GM18907 (cell line): ENCODE results near the gene OPA3.
"Not testable (repeated sequence)": the region's sequence is repeated elsewhere in the genome, so short reads cannot be mapped to it uniquely, and the experiment has no call there.

Source experiments
- ATAC-seq: cut with Tn5 transposase; IDR thresholded peaks from one replicate; pipeline ENCODE4 v1.9.1; 2021; ENCODE audit warnings: mild to moderate bottlenecking, moderate library complexity; ENCODE audit not compliant: unreplicated experiment

Gene OPA3

DNA sequence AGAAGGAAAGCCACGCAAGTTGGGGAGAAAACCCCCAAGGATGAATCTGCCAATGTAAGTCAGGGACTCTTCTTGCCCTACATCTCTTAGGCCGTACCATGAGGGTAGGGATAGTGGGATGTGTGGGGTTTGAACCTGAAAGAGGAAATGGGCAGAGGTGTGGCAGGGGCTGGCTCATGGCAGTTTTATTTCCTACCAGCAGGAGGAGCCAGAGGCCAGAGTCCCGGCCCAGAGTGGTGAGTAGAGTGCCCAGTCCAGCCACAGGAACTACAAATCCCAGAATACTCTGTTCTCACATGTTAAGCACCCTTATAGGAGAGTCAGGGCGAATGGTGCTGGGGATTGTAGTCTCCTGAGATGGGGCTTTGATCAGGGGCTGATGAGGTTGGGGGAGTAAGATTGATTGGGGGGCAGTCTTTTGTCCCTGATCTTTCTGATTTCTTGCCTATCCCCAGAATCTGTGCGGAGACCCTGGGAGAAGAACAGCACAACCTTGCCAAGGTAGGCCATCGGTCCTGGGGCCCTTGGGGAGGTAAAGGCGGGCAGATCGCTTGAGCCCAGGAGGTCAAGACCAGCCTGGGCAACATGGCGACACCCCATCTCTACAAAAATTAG, 60.9 kb downstream of the OPA3 start:
- peak; percentile 67 for ATAC-seq

DNA sequence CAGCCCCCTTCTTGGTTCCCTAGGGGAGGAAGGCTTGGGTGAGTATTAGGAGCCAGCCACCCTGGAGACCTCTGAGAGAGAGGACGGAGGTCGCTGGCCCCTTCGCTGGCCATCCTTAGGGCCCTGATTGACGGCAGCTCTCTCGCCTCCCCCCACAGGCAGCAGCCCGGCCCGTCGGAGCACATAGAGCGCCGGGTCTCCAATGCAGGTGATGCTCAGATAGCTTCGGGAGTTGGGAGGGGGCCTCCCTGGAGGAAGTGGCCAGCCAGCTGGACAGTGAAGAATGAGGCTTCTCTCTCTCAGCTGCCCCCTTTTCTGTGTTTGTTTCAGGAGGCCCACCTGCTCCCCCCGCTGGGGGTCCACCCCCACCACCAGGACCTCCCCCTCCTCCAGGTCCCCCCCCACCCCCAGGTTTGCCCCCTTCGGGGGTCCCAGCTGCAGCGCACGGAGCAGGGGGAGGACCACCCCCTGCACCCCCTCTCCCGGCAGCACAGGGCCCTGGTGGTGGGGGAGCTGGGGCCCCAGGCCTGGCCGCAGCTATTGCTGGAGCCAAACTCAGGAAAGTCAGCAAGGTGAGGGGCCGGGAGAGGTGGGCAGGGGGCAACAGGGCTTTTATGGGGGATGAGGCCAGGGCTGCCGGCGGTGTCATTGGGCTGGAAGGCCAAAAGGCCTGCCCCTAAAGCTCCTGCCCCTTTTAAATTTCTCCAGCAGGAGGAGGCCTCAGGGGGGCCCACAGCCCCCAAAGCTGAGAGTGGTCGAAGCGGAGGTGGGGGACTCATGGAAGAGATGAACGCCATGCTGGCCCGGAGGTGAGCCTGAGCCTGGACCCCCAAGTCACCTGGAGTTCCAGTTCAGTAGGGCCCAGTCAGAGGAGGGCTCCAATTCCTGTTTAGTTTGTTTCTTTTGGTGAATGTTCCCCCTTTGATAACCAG, 62.3 kb downstream of the OPA3 start:
- no peak for ATAC-seq

DNA sequence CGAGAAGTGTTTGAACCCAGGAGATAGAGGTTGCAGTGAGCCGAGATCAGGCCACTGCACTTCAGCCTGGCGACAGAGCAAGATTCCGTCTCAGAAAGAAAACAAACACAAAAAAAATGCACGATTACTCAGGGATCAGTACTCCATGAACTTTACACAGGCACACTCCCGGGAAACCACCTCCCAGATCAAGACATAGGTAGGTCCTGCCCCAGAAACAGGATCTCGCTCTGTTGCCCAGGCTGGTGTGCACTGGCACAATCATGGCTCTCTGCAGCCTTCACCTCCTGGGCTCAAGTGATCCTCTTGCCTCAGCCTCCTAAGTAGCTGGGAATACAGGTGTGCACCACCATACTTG, 66.2 kb downstream of the OPA3 start:
- no peak for ATAC-seq

DNA sequence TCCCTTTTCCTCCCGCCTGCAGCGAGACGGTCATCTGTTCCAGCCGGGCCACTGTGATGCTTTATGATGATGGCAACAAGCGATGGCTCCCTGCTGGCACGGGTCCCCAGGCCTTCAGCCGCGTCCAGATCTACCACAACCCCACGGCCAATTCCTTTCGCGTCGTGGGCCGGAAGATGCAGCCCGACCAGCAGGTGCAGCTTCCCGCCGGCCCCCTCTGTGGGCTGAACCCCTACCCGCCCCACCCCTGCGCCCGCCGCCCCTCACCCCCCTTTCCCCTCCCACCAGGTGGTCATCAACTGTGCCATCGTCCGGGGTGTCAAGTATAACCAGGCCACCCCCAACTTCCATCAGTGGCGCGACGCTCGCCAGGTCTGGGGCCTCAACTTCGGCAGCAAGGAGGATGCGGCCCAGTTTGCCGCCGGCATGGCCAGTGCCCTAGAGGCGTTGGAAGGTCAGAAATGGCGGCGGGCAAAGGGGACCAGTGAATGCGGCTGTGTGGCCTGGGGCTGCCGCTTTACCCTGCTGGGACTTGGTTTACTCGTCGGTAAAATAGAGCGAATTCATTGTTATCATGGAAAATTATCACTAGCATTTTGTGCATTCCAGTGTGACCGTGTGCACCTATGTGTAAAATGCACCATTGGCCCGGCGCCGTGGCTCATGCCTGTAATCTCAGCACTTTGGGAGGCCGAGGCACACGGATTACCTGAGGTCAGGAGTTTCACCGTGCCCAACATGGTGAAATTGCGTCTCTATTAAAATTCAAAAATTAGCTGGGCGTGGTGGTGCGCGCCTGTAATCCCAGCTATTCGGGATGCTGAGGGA, 66.7 kb downstream of the OPA3 start:
- ATAC-seq: no peak

DNA sequence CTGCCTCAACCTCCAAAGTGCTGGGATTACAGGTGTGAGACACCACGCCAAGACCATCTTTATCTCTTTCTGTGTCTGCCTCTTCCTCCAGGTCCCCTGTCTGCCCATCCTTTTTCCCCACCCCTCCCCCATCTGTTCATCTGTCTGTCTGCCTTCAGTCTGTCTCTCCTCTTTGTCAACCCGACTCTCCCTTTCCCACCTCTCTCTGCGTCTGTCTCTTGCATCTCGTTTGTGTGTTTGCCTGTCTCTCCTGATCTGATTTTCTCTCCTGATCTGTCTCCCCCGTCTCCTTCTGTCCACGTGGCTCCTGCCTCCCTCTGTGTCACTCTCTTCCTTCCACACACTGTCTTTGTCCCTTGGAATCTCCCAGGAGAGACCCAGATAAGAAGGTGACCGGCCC, 67.4 kb downstream of the OPA3 start:
- ATAC-seq: no peak

DNA sequence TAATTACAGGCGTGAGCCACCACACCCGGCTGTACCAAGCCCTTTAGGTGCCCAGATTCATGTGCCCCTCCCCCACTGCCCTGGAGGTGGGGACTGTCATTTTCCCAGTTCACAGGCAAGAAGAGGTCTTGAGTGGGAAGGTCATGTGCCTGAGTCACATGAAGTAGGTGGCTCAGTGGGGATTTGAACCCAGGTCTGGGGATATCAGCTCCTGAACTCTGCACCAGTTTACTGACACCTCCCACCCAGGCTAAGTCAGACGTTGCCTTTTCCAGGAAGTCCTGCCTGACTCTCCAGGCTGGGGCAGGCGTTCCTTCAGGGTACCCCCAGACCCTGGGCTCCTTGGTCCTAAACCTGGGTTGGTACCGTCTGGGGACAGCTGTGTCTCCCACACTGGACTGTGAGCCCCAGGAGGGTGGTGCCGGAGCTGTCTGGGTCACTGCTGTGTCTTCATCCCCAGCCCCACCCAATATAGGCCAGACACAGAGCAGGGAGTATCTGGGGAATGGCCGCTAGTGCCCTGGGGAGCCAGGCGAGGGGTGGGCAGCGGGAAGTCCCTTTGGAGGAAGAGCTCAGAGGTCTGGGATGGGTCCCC, 68.7 kb downstream of the OPA3 start:
- ATAC-seq: no peak

DNA sequence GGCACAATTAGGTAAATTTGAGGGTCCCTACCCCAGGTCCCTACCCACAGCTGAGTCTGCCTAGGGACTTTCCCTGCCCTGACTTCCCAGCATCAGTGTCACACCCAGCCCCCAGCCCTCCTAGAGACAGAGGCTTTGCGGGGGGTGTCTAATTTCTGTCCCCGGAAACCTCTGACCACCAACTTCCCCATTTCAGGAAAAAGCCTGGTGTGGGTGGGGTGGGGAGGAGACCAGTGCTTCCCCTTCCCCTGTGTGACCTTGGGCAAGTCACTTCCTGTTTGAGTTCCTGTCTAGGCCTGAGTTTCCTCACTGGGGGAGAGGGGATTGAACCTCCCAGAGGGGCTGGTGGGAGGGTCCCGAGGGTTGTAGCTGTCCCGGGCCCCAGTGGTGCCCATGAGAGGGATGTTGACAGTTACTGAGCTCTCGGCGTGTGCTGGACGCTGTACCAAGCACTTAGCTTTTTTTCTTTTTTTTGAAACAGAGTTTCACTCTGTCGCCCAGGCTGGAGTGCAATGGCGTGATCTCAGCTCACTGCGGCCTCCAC, 69.4 kb downstream of the OPA3 start:
- ATAC-seq: no peak

DNA sequence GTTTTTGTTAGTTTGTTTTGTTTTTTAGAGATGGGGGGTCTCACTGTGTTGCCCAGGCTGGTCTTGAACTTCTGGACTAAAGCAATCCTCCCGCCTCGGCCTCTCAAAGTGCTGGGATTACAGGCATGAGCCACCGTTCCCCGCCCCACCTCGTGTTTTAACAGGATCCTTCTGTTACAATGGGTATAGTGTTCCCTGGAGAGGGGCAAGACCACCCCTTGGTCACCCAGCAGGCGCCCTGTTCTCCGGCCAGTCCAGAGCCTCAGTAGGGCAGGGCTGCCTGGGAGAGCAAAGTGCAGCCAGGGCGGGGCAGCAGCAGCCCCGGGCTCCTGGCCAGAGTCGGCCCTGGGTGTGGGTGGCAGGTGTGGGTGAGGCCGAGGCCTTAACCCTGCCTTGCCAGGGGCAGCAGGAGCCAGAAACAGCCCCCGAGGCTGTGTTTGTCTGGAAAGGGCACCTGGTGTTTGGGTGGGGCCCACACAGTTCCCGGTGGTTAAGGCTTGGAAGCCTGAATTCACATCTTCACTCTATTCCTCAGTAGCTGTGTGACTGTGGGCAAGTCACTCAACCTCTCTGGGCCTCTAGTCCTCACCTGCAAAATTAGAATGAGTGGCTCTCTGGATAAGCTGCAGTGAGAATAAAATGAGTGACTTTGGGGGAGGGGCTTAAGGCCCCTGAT, 70.1 kb downstream of the OPA3 start:
- ATAC-seq: no peak

DNA sequence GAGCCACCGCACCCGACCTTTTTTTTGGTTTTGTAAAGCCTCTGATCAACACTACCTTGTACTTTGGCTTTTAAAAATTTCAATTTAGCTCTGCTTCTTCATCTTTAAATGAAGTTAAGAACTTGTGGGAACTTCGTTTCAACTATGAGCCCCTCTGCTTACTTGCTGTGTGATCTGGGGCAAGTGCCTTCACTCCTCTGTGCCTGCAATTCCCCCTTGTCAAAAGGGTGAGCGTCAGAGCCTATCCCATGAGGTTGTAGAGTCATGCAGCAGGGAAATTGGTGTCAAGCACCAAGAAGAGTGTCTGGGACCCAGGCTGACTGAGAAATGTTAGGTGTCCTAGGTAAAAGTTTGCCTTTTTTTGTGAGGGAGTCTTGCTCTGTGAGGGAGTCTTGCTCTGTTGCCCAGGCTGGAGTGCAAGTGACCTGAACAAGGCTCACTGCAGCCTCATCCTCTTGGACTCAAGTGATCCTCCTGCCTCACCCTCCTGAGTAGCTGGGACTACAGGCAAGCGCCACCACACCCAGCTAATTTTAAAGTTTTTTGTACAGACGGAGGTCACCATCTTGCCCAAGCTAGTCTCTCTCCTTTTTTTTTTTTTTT, 71.6 kb downstream of the OPA3 start:
- ATAC-seq: no peak

DNA sequence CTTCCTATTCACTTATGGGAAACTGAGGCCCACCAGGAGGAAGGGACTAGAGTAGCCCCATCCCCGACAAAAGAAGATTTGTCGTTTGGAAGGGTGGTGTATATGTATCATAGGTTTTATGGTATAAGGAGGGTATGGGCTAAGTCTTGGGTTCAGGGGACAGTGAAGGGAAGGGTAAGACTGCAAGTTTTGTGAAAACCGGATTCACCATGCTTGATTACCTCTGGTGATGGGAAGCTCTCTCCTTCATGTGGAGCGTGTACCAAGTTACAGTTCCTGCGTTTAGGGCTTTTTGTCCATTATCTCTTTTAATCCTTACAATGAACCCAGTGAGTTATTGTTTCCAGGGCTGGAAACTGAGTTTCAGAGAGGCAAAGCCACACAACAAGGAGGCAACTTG, 73.5 kb downstream of the OPA3 start:
- ATAC-seq: no peak

DNA sequence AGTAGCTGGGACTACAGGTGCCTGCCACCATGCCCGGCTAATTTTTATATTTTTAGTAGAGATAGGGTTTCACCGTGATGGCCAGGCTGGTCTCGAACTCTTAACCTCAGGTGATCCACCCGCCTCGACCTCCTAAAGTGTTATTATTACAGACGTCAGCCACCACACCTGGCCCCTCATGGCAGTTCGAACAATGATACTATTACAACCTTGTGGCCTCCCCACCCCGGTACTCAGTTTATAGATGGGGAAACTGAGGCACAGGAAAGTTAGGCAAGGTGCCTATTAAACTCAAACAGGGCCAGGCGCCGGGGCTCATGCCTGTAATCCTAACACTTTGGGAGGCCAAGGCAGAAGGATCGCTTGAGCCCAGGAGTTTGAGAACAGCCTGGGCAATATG, 74.2 kb downstream of the OPA3 start:
- not testable (repeated sequence) for ATAC-seq

DNA sequence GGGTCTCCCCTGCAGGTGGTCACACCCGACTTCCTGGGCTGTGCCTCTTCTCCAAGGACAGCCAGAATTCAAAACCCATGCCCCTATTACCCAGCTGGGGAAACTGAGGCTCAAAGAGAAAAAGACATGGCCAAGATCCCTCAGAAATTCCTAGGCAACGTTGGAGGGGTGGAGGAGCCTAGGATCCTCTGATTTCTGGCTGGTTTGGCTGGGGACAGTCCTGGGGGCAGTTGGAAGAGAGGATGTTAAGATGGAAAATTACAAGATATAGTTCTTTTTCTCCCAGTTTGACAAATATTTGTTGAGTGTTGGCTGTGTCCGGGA, 74.9 kb downstream of the OPA3 start:
- ATAC-seq: no peak

DNA sequence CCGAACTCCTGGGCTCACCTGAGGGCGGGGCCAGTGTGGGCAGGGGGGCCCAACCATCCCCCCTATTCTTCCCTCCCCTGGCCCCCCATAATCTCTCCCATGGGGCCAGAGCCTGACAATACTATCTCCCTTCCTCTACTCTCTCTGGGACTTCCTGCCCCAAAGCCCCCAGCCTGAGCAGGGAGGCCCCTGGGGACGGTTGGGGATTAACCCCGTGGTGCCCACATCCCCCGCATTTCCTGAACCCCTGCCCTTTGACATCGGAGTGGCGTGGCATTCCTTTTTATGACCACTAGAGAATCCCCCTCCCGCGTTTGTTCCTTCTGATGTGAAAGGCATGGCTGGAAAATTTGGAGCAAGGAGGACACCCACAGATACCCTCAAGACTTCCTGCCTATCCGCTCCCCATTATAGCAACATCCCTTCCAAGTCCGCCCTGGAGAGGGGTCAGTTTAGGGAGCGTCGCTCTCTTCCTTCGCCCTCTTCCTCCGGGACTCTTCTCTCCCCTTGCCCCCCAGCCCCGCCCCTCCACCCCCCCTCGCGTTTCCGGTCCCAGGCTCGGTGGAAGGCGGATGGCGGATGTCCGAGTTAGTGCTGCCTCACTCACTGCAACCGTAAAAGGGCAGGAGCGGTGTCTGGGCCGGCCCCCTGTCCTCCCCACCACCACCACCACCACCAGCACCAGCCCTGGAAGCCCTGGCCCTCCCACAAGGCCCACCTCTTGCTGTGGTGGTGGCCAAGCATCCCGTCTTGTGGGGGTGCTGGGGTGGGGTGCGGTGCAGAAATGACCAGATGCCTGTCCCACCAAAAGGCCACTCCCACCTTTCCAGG, 75.5 kb downstream of the OPA3 start:
- peak; percentile 28 for ATAC-seq

DNA sequence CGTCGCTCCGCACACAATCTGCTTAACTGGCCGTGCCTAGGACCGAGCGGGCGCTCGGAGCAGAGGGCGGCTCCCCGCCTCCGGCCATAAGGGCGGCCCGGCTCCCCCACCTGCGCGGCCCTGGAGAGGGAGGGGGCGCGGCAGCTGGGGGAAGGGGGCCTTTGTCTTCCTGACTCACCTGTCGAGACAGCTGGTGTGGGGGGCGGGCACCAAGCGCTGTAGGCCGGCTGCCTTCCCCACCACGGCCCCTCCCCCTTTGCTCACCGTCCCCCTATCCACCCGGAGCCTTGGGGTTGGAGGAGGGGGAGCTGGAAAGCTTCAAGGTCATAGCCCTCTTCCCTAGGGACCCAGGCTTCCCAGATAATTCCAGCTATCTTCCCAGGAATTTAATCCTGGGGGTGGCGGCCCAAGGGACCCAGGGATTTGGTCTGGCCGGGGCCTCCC, 76.2 kb downstream of the OPA3 start:
- ATAC-seq: peak; percentile 5

DNA sequence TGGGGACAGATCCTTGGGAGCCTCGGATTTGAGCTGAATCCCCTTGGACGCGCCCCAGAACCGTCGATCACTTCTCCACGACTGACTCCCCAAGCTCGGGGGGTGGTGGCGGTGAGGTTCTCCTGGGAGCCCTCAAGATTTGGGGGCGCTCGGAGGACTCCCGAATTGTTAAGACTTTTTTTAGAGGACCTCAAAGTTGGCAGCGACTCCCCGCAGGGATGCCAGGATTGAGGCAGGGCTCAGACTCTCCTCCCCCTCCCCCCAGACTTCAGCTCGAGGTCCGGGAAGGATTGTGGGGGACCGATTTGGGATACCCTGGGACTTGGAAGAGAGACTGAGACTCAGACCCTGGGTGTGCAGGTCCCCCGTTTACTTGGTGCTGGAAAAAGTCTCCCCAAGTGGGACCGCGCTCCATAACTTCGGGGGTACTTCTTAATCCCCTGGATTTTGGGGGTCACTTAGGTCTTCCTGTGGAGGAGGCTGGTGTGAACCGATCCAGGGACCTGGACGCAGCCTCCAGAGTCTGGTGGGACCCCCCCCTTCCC, 76.7 kb downstream of the OPA3 start:
- no peak for ATAC-seq

DNA sequence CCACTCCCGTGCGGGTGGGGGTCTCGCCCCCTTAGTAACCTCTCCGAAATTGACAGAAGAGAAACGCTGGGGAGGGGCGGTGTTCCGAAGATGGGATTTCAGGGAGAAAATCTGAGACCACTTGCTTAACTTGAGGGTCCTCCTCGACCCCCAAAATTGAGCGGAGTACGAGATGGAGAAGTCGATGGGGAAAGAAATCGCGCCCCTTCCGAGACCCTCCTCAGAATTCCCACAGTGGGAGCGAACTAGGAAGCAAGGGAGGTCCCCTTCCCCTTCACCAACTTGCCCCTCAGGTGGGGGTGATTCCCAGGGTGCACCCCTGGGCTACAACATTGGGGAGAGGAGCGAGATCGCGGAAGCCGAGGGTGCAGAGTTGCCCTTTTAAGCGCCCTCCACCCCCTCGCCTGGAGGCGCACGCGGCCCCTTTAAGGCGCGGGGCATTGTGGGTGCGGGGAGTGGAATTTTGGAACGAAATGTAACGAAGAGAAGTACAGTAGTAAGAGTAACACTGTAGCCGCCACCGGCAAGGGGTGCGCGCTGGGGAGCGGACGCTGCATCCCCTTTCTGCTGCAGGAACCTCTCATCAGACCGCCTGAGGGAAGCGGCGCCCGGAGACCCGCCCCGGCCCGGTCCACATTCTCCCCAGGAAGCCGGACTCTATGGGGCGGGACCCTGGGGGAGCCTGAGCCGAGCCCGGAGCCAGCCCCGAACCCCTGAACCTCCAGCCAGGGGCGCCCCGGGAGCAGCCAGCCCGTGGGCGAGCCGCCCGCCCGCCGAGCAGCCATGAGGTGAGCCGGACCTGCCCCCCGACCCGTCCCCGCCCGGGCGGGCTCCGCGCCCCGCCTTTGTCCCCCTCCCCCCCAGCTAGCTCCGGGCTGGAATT, 77.4 kb downstream of the OPA3 start, which contains the start of gene VASP:
Gene VASP (plus strand): TSS at position 491 of the 883 bp plus-strand sequence. CDS start 293 bp downstream, at position 784.
- ATAC-seq: peak; percentile 55

DNA sequence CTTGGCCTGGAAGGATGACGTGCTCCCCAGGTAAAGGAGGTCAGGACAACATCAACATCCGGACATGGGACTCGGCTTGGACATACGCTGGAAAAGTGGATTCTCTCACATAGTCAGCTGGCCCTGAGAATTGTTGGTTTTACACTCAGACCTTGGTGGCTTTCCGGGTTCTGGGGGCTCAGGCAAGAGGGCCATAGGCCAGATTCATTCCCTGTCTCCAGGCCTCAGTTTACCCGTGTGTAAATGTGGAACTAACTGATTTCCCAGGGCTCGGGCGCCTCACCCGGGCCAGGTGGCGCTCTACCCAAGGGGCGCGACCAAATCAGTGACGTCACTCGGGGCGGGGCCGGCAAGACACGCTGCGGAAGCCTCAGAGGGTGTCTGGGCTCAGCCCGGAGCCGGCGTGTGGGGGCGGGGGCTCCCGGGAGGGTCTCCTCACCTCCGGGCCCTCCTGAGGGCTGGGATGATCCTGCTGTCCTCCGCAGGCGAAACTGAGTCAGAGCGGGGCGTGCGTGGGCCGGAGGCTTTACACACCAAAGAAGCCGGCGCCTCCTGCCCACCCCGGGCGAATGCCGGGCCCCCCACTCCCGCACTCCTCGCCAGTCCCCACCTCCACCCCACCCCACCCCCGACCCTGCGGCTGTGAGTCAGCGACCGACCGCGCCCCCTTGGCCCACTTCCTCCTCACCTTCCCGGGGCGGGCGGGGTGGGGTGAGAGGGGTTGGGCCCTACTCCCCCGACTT, 78.2 kb downstream of the OPA3 start:
- ATAC-seq: peak; percentile 56
